Transverse colon (tissue), 3 donors: ENCODE results near the gene LMO7.

ENCODE experiments used
- CTCF ChIP-seq, 5 experiments: fragments of 200-600 bp in 3 of 5; fragments of 450-650 bp in 2 of 5; sonication (generic) in 3 of 5; IDR thresholded peaks; 1 replicate in 2 of 5; 2 replicates in 3 of 5; pipeline ENCODE4 v1.5.1; 2016 to 2017; ENCODE audit warnings: antibody characterized with exemption in 5 of 5, inconsistent platforms in 3 of 5, mild to moderate bottlenecking in 2 of 5, moderate library complexity in 1 of 5
- POLR2A ChIP-seq: fragments of 450-650 bp; IDR thresholded peaks from one replicate; pipeline ENCODE4 v1.6.1; 2016; ENCODE audit warnings: antibody characterized with exemption, mild to moderate bottlenecking, moderate library complexity

DNA sequence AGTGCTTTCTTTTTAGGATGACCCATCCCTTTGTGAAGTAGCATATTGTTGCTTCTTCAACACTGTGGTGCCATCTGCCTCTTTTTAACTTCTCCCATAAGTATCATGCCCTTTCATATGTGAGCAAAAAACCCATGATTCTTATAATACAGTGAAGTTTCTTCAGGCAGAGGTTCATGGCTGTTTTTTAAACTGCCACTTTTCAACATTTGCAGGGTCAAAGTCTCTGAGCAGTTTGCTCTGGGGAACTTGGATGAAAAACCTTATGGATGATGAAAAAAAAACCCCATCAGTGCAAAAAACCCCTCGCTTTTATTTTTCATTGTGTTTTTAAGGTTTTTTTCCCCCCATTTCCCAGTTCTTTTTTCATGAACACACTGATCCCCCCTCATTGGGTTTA, 158.5 kb downstream of the LMO7 start:
- TF ChIP-seq CTCF (IDR thresholded peaks at IDR 0.05) (no peak), POLR2A (no peak)
